Measurements from ENCODE around the gene PDZD2. TPM values are rescaled to one million over a fixed set of nuclear protein-coding genes. Genes with fewer than 3 reads are reported as not detected.

Gene PDZD2
- total RNA-seq, 2 experiments from 2014 or later: 1.3 to 1.8 TPM

DNA sequence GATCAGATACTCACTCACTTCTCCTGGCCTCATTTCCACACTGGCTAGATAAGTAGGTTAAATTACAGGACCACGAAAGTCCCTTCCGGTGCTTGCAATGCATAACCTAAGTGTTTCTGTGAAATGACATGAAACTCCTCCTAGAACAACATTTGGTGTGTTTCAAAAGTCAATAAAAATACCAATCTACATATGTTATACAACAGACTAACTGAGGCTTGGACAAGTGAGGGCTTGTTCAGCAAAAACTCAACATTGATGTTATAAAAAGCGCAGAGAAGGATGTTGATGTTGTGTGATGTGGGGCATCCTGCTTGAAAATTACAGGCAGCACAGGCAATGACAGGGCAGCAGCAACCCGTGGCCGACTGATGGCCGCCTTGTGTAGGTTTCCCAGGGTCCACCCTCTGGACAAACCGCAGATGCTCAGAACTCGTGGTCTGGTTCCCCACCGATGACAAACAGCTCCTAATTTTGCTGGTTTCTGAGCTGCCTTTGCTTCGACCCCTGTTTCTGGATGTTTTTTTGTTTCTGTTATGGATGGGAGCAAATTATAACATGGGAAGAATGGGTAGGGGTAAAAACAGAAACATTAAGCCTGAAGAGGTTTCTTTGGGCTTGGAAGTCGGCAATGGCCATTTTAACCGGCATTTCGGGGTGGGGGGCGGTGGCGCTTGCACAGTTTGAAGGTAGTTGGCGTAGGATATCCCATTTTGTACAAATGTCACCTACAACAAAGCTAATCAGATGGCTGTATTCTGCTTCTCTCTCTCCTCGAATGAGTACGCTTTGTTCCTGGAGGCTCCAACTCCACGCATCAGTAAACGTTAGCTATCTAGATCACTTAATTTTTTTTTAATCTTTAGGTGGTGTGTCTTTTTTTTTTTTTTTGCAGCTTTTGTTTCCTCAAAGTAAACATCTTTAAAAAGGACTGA is 116.1 kb downstream of the PDZD2 start:
- H3K4me3 Mint-ChIP-seq: no peak overlapping the region
- Histone ChIP-seq H3K9me3 (ENCODE audit: control insufficient read depth in 1 of 2, insufficient read depth in 1 of 2, low read length in 2 of 2) (peaks cover 0 to 3% of the 10 kb centered on the region in 2 experiments), H3K36me3 (ENCODE audit: insufficient read depth, low read length) (no peaks in the 10 kb centered on the region), H3K4me3 (ENCODE audit: low read length) (no peak overlapping the region), H3K27ac (ENCODE audit: low read depth in 1 of 2, low read length in 2 of 2) (no peak overlapping the region), H3K27me3 (ENCODE audit: control insufficient read depth in 1 of 2, insufficient read depth in 2 of 2, low read length in 2 of 2) (no peaks in the 10 kb centered on the region), H3K4me1 (ENCODE audit: insufficient read depth, low read length) (no peaks in the 10 kb centered on the region)
- no peaks in the 10 kb centered on the region for H3K36me3 Mint-ChIP-seq (ENCODE audit: low read depth)
- DNase-seq (no peak), ATAC-seq (ENCODE audit: poor library complexity) (no peak)
- CTCF ChIA-PET: interaction anchor here (0.6 kb wide), 1 partner anchor 128 kb away, joined by 4 read pairs; no protein-coding TSS in a partner anchor
- intact Hi-C loops (cut with DNase I, micrococcal nuclease): no loop called here
- TF ChIP-seq, protein P1, sequence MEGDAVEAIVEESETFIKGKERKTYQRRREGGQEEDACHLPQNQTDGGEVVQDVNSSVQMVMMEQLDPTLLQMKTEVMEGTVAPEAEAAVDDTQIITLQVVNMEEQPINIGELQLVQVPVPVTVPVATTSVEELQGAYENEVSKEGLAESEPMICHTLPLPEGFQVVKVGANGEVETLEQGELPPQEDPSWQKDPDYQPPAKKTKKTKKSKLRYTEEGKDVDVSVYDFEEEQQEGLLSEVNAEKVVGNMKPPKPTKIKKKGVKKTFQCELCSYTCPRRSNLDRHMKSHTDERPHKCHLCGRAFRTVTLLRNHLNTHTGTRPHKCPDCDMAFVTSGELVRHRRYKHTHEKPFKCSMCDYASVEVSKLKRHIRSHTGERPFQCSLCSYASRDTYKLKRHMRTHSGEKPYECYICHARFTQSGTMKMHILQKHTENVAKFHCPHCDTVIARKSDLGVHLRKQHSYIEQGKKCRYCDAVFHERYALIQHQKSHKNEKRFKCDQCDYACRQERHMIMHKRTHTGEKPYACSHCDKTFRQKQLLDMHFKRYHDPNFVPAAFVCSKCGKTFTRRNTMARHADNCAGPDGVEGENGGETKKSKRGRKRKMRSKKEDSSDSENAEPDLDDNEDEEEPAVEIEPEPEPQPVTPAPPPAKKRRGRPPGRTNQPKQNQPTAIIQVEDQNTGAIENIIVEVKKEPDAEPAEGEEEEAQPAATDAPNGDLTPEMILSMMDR (IDR thresholded peaks at IDR 0.05): no peak
- H3K27me3 Mint-ChIP-seq: no peaks in the 10 kb centered on the region
- POLR2A ChIA-PET: no interaction called here
- H3K9me3 Mint-ChIP-seq: no peaks in the 10 kb centered on the region
- no peak overlapping the region for H3K27ac Mint-ChIP-seq
- no peaks in the 10 kb centered on the region for H3K4me1 Mint-ChIP-seq (ENCODE audit: low read depth)

DNA sequence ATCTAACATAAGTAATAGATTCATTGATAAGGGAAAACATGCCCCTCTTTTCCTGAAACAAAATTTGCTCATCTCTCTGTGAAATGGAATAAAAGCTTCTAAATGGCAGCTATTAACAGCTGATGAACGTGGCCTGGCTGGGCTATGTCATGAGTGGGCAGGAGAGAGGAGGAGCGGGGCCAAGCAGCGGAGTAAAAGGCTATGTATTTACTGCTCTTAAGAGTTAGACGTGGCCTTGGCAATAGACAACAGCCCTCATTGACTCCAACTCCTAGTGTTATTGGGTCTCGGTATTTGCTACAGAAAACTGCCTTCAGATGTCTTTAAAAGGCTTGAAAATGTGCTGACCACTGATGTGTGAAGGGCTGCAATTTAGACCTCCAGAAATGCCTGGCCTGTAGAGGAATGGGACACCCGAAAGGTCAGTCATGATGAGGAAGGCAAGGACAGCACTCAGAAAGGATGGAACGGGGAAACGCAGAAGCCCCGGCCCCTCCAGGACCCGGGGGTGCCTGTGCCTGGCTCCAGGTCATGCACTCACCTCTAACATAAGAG is 116.8 kb downstream of the PDZD2 start:
- Histone ChIP-seq H3K27ac (ENCODE audit: low read depth in 1 of 2, low read length in 2 of 2) (no peak overlapping the region), H3K9me3 (ENCODE audit: control insufficient read depth in 1 of 2, insufficient read depth in 1 of 2, low read length in 2 of 2) (peaks cover 0 to 3% of the 10 kb centered on the region in 2 experiments), H3K27me3 (ENCODE audit: control insufficient read depth in 1 of 2, insufficient read depth in 2 of 2, low read length in 2 of 2) (no peaks in the 10 kb centered on the region), H3K4me1 (ENCODE audit: insufficient read depth, low read length) (no peaks in the 10 kb centered on the region), H3K36me3 (ENCODE audit: insufficient read depth, low read length) (no peaks in the 10 kb centered on the region), H3K4me3 (ENCODE audit: low read length) (no peak overlapping the region)
- no peaks in the 10 kb centered on the region for H3K27me3 Mint-ChIP-seq
- no peaks in the 10 kb centered on the region for H3K4me1 Mint-ChIP-seq (ENCODE audit: low read depth)
- TF ChIP-seq, protein P1 (IDR thresholded peaks at IDR 0.05): no peak
- DNase-seq (no peak), ATAC-seq (ENCODE audit: poor library complexity) (no peak)
- ChIA-PET CTCF (interaction anchor here (0.6 kb wide), 1 partner anchor 127 kb away, joined by 4 read pairs; no protein-coding TSS in a partner anchor), POLR2A (no interaction called here)
- no peaks in the 10 kb centered on the region for H3K36me3 Mint-ChIP-seq (ENCODE audit: low read depth)
- H3K27ac Mint-ChIP-seq: no peak overlapping the region
- intact Hi-C loops (cut with DNase I, micrococcal nuclease): no loop called here
- no peak overlapping the region for H3K4me3 Mint-ChIP-seq
- no peaks in the 10 kb centered on the region for H3K9me3 Mint-ChIP-seq

DNA sequence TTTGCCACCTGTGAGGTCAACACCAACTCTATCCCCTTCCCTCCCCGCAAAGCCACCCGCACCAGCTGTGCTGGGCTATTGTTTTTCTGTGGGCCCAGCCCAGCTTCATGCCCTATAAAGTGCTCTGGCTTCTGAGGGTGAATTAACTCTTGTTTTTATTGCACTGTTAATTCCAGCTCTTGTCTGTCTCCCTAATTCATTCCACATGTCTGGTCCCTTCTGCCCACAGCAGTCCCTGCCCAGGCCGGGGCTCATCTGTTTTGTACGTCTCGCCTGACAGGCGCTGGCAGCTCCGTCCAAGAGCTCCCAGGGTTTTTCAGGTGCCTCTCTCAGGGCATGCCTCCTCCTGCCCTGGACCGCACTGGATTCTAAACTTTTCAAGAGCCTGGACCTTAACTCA is 118.9 kb downstream of the PDZD2 start:
- ATAC-seq (ENCODE audit: poor library complexity) (no peak), DNase-seq (no peak)
- no peak overlapping the region for H3K4me3 ChIP-seq (ENCODE audit: low read length)
- Mint-ChIP-seq H3K9me3 (no peaks in the 10 kb centered on the region), H3K4me1 (ENCODE audit: low read depth) (no peaks in the 10 kb centered on the region), H3K4me3 (no peak overlapping the region), H3K36me3 (ENCODE audit: low read depth) (no peaks in the 10 kb centered on the region), H3K27ac (no peak overlapping the region), H3K27me3 (no peaks in the 10 kb centered on the region)
- CTCF ChIA-PET: no interaction called here
- H3K4me1 ChIP-seq (ENCODE audit: insufficient read depth, low read length): no peaks in the 10 kb centered on the region
- no peaks in the 10 kb centered on the region for H3K27me3 ChIP-seq (ENCODE audit: control insufficient read depth in 1 of 2, insufficient read depth in 2 of 2, low read length in 2 of 2)
- POLR2A ChIA-PET: no interaction called here
- TF ChIP-seq, protein P1 (IDR thresholded peaks at IDR 0.05): no peak
- H3K36me3 ChIP-seq (ENCODE audit: insufficient read depth, low read length): no peaks in the 10 kb centered on the region
- H3K27ac ChIP-seq (ENCODE audit: low read depth in 1 of 2, low read length in 2 of 2): no peak overlapping the region
- intact Hi-C loops (cut with DNase I, micrococcal nuclease): no loop called here
- H3K9me3 ChIP-seq (ENCODE audit: control insufficient read depth in 1 of 2, insufficient read depth in 1 of 2, low read length in 2 of 2): peaks cover 0 to 3% of the 10 kb centered on the region in 2 experiments
